ENCODE data around the gene GDF9.

The GDF9 gene

GRCh38 chr5:132854301-132854700, 12.0 kb downstream of the GDF9 start:
- Histone ChIP-seq H3K4me1 (ENCODE audit: control extremely low read depth in 1 of 4, control insufficient read depth in 4 of 4, insufficient read depth in 4 of 4, low read length in 3 of 4) (peaks cover 0 to 2% (median 0%) of the 10 kb centered on the region in 4 experiments), H3K9me3 (ENCODE audit: control extremely low read depth in 1 of 5, control insufficient read depth in 4 of 5, insufficient read depth in 2 of 5, low read depth in 1 of 5, low read length in 4 of 5) (no peaks in the 10 kb centered on the region), H3K27ac (ENCODE audit: insufficient read depth in 1 of 2, low read depth in 1 of 2, low read length in 2 of 2, poor library complexity in 1 of 2, severe bottlenecking in 2 of 2) (no peak overlapping the region), H3K27me3 (replicated peaks in 2 of 5; ENCODE audit: control insufficient read depth in 4 of 5, insufficient read depth in 5 of 5, low read length in 4 of 5) (no peaks in the 10 kb centered on the region), H3K4me3 (ENCODE audit: control insufficient read depth in 1 of 7, extremely low read depth in 1 of 7, insufficient read depth in 4 of 7, low read depth in 2 of 7, low read length in 6 of 7) (no peak overlapping the region), H3K36me3 (ENCODE audit: control insufficient read depth in 4 of 4, insufficient read depth in 4 of 4, low read length in 3 of 4) (no peaks in the 10 kb centered on the region)
- POLR2A ChIA-PET: interaction anchor here (0.6 kb wide), 1 partner anchor 329 kb away, joined by 3 read pairs; no protein-coding TSS in a partner anchor
- WGBS (ENCODE audit: insufficient coverage): 65% methylated on average over 3 of the region's 3 CpGs
- DNase-seq: no peak
- CTCF ChIA-PET: interaction anchor here (0.6 to 4.8 kb wide), 4 partner anchors 9 to 24 kb away, joined by 4 to 34 read pairs (median 8); partner anchors contain the start of genes GDF9, SHROOM1 and UQCRQ

GRCh38 chr5:132853790-132854189, 12.5 kb downstream of the GDF9 start:
- Histone ChIP-seq H3K4me3 (ENCODE audit: control insufficient read depth in 1 of 7, extremely low read depth in 1 of 7, insufficient read depth in 4 of 7, low read depth in 2 of 7, low read length in 6 of 7) (no peak overlapping the region), H3K4me1 (ENCODE audit: control extremely low read depth in 1 of 4, control insufficient read depth in 4 of 4, insufficient read depth in 4 of 4, low read length in 3 of 4) (peaks cover 0 to 2% (median 0%) of the 10 kb centered on the region in 4 experiments), H3K9me3 (ENCODE audit: control extremely low read depth in 1 of 5, control insufficient read depth in 4 of 5, insufficient read depth in 2 of 5, low read depth in 1 of 5, low read length in 4 of 5) (no peaks in the 10 kb centered on the region), H3K27me3 (replicated peaks in 2 of 5; ENCODE audit: control insufficient read depth in 4 of 5, insufficient read depth in 5 of 5, low read length in 4 of 5) (no peaks in the 10 kb centered on the region), H3K36me3 (ENCODE audit: control insufficient read depth in 4 of 4, insufficient read depth in 4 of 4, low read length in 3 of 4) (no peaks in the 10 kb centered on the region), H3K27ac (ENCODE audit: insufficient read depth in 1 of 2, low read depth in 1 of 2, low read length in 2 of 2, poor library complexity in 1 of 2, severe bottlenecking in 2 of 2) (no peak overlapping the region)
- CTCF ChIA-PET: interaction anchor here (0.6 to 4.8 kb wide), 6 partner anchors 11 to 99 kb away, joined by 3 to 34 read pairs (median 4); partner anchors contain the start of genes GDF9, SHROOM1 and UQCRQ
- POLR2A ChIA-PET: no interaction called here
- DNase-seq: peak in 1 of 3 donors; percentile 16
- WGBS (ENCODE audit: insufficient coverage): no CpG with 5 or more reads among the region's 1 CpG

- 100% methylated on average over 3 of the region's 3 CpGs for WGBS (ENCODE audit: insufficient coverage)
- Histone ChIP-seq H3K4me3 (ENCODE audit: control insufficient read depth in 1 of 7, extremely low read depth in 1 of 7, insufficient read depth in 4 of 7, low read depth in 2 of 7, low read length in 6 of 7) (no peak overlapping the region), H3K9me3 (ENCODE audit: control extremely low read depth in 1 of 5, control insufficient read depth in 4 of 5, insufficient read depth in 2 of 5, low read depth in 1 of 5, low read length in 4 of 5) (no peaks in the 10 kb centered on the region), H3K4me1 (ENCODE audit: control extremely low read depth in 1 of 4, control insufficient read depth in 4 of 4, insufficient read depth in 4 of 4, low read length in 3 of 4) (peaks cover 0 to 2% (median 0%) of the 10 kb centered on the region in 4 experiments), H3K36me3 (ENCODE audit: control insufficient read depth in 4 of 4, insufficient read depth in 4 of 4, low read length in 3 of 4) (no peaks in the 10 kb centered on the region), H3K27me3 (replicated peaks in 2 of 5; ENCODE audit: control insufficient read depth in 4 of 5, insufficient read depth in 5 of 5, low read length in 4 of 5) (no peaks in the 10 kb centered on the region), H3K27ac (ENCODE audit: insufficient read depth in 1 of 2, low read depth in 1 of 2, low read length in 2 of 2, poor library complexity in 1 of 2, severe bottlenecking in 2 of 2) (no peak overlapping the region)
- POLR2A ChIA-PET: no interaction called here
- DNase-seq: no peak
- CTCF ChIA-PET: interaction anchor here (0.6 to 4.8 kb wide), 4 partner anchors 12 to 98 kb away, joined by 3 to 34 read pairs (median 3); partner anchors contain the start of genes GDF9 and UQCRQ
Observed at GRCh38 chr5:132853323-132853722, 12.9 kb downstream of the GDF9 start.

DNA sequence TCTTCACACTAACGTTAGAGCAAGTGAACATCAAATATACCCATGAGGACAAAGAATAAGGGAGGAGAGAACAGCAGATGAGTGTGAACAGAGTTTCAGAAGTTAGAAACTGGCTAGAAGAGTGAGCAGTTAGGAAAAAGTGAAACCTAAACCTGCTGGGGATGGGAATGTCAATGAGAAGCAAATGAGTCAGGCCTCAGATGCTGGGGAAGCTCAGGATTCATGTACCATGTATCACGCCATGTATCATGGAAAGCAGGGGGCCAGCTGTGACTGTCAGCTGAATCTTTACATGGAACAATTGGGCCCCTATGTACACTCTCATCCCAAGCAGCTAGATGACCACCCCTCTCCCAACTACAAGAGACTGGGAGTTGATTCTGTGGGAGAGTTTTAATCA, 16.2 kb downstream of the GDF9 start:
- no peaks in the 10 kb centered on the region for H3K9me3 ChIP-seq (ENCODE audit: control extremely low read depth in 1 of 5, control insufficient read depth in 4 of 5, insufficient read depth in 2 of 5, low read depth in 1 of 5, low read length in 4 of 5)
- H3K36me3 ChIP-seq (ENCODE audit: control insufficient read depth in 4 of 4, insufficient read depth in 4 of 4, low read length in 3 of 4): no peaks in the 10 kb centered on the region
- no peaks in the 10 kb centered on the region for H3K27me3 ChIP-seq (replicated peaks in 2 of 5; ENCODE audit: control insufficient read depth in 4 of 5, insufficient read depth in 5 of 5, low read length in 4 of 5)
- CTCF ChIA-PET: interaction anchor here (0.8 to 2.3 kb wide), 5 partner anchors 10 to 323 kb away, joined by 3 to 8 read pairs (median 3); no protein-coding TSS in a partner anchor
- WGBS (ENCODE audit: insufficient coverage): 100% methylated on average over 1 of the region's 2 CpGs
- no peak for DNase-seq
- POLR2A ChIA-PET: no interaction called here
- H3K27ac ChIP-seq (ENCODE audit: insufficient read depth in 1 of 2, low read depth in 1 of 2, low read length in 2 of 2, poor library complexity in 1 of 2, severe bottlenecking in 2 of 2): no peak overlapping the region
- H3K4me3 ChIP-seq (ENCODE audit: control insufficient read depth in 1 of 7, extremely low read depth in 1 of 7, insufficient read depth in 4 of 7, low read depth in 2 of 7, low read length in 6 of 7): no peak overlapping the region
- peaks cover 0 to 2% (median 0%) of the 10 kb centered on the region in 4 experiments for H3K4me1 ChIP-seq (ENCODE audit: control extremely low read depth in 1 of 4, control insufficient read depth in 4 of 4, insufficient read depth in 4 of 4, low read length in 3 of 4)

GRCh38 chr5:132849347-132849746, 16.9 kb downstream of the GDF9 start:
- H3K4me3 ChIP-seq (ENCODE audit: control insufficient read depth in 1 of 7, extremely low read depth in 1 of 7, insufficient read depth in 4 of 7, low read depth in 2 of 7, low read length in 6 of 7): no peak overlapping the region
- H3K9me3 ChIP-seq (ENCODE audit: control extremely low read depth in 1 of 5, control insufficient read depth in 4 of 5, insufficient read depth in 2 of 5, low read depth in 1 of 5, low read length in 4 of 5): no peaks in the 10 kb centered on the region
- H3K4me1 ChIP-seq (ENCODE audit: control extremely low read depth in 1 of 4, control insufficient read depth in 4 of 4, insufficient read depth in 4 of 4, low read length in 3 of 4): peaks cover 0 to 2% (median 0%) of the 10 kb centered on the region in 4 experiments
- CTCF ChIA-PET: interaction anchor here (0.8 to 2.3 kb wide), 4 partner anchors 11 to 17 kb away, joined by 3 to 8 read pairs (median 3); no protein-coding TSS in a partner anchor
- no peaks in the 10 kb centered on the region for H3K36me3 ChIP-seq (ENCODE audit: control insufficient read depth in 4 of 4, insufficient read depth in 4 of 4, low read length in 3 of 4)
- no peaks in the 10 kb centered on the region for H3K27me3 ChIP-seq (replicated peaks in 2 of 5; ENCODE audit: control insufficient read depth in 4 of 5, insufficient read depth in 5 of 5, low read length in 4 of 5)
- 100% methylated on average over 1 of the region's 1 CpG for WGBS (ENCODE audit: insufficient coverage)
- POLR2A ChIA-PET: no interaction called here
- DNase-seq: no peak
- no peak overlapping the region for H3K27ac ChIP-seq (ENCODE audit: insufficient read depth in 1 of 2, low read depth in 1 of 2, low read length in 2 of 2, poor library complexity in 1 of 2, severe bottlenecking in 2 of 2)

DNA sequence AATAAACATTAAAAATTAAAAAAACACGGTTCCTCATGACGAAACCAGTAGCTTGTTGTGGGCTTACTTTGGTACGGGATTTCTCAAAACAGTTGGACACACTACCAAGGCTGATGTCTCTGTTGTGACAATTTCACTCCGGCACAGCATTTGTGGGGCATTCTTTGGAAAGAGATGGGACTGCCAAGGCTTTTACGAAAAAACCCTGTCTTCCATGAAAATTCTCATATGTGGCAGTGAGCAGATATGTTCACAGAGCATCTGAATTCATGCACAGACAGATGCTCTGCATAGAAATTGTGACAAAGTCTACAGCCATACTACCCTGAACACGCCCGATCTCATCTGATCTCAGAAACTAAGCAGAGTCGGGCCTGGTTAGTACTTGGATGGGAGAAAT, 18.0 kb downstream of the GDF9 start:
- POLR2A ChIA-PET: interaction anchor here (0.6 kb wide), 1 partner anchor 16 kb away, joined by 4 read pairs; no protein-coding TSS in a partner anchor

GRCh38 chr5:132841305-132841704, 25.0 kb downstream of the GDF9 start:
- no peaks in the 10 kb centered on the region for H3K36me3 ChIP-seq (ENCODE audit: control insufficient read depth in 4 of 4, insufficient read depth in 4 of 4, low read length in 3 of 4)
- WGBS (ENCODE audit: insufficient coverage): 85% methylated on average over 2 of the region's 4 CpGs
- ChIA-PET POLR2A (no interaction called here), CTCF (interaction anchor here (0.9 to 1.2 kb wide), 3 partner anchors 12 to 19 kb away, joined by 3 read pairs; no protein-coding TSS in a partner anchor)
- H3K4me1 ChIP-seq (ENCODE audit: control extremely low read depth in 1 of 4, control insufficient read depth in 4 of 4, insufficient read depth in 4 of 4, low read length in 3 of 4): peaks cover 0 to 15% (median 4%) of the 10 kb centered on the region in 4 experiments
- no peaks in the 10 kb centered on the region for H3K27me3 ChIP-seq (replicated peaks in 2 of 5; ENCODE audit: control insufficient read depth in 4 of 5, insufficient read depth in 5 of 5, low read length in 4 of 5)
- H3K27ac ChIP-seq (ENCODE audit: insufficient read depth in 1 of 2, low read depth in 1 of 2, low read length in 2 of 2, poor library complexity in 1 of 2, severe bottlenecking in 2 of 2): no peak overlapping the region
- DNase-seq: peak in 2 of 3 donors; percentile 62 to 73
- H3K4me3 ChIP-seq (ENCODE audit: control insufficient read depth in 1 of 7, extremely low read depth in 1 of 7, insufficient read depth in 4 of 7, low read depth in 2 of 7, low read length in 6 of 7): no peak overlapping the region
- H3K9me3 ChIP-seq (ENCODE audit: control extremely low read depth in 1 of 5, control insufficient read depth in 4 of 5, insufficient read depth in 2 of 5, low read depth in 1 of 5, low read length in 4 of 5): no peaks in the 10 kb centered on the region

More for the DNA sequence above, 18.0 kb downstream of the GDF9 start:
- 94% methylated on average over 5 of the region's 8 CpGs for WGBS (ENCODE audit: insufficient coverage)
- Histone ChIP-seq H3K4me1 (ENCODE audit: control extremely low read depth in 1 of 4, control insufficient read depth in 4 of 4, insufficient read depth in 4 of 4, low read length in 3 of 4) (no peaks in the 10 kb centered on the region), H3K27me3 (replicated peaks in 2 of 5; ENCODE audit: control insufficient read depth in 4 of 5, insufficient read depth in 5 of 5, low read length in 4 of 5) (no peaks in the 10 kb centered on the region), H3K4me3 (ENCODE audit: control insufficient read depth in 1 of 7, extremely low read depth in 1 of 7, insufficient read depth in 4 of 7, low read depth in 2 of 7, low read length in 6 of 7) (no peak overlapping the region), H3K27ac (ENCODE audit: insufficient read depth in 1 of 2, low read depth in 1 of 2, low read length in 2 of 2, poor library complexity in 1 of 2, severe bottlenecking in 2 of 2) (no peak overlapping the region), H3K9me3 (ENCODE audit: control extremely low read depth in 1 of 5, control insufficient read depth in 4 of 5, insufficient read depth in 2 of 5, low read depth in 1 of 5, low read length in 4 of 5) (no peaks in the 10 kb centered on the region), H3K36me3 (ENCODE audit: control insufficient read depth in 4 of 4, insufficient read depth in 4 of 4, low read length in 3 of 4) (no peaks in the 10 kb centered on the region)
- no peak for DNase-seq
- CTCF ChIA-PET: interaction anchor here (1.4 kb wide), 1 partner anchor 15 kb away, joined by 3 read pairs; no protein-coding TSS in a partner anchor

Data from common myeloid progenitor, CD34-positive (primary cell).